Esophagus muscularis mucosa (tissue), 4 donors: ENCODE results near the gene SDK2. TPM values are rescaled to one million over a fixed set of nuclear protein-coding genes. Genes with fewer than 3 reads are reported as not detected.

Experiments used
- DNase-seq: peaks from one replicate; pipeline ENCODE4 v3.0.0-alpha.2; 2017; ENCODE audit errors: extremely low spot score
- H3K27ac ChIP-seq, 4 donors: fragments of 200-600 bp; sonication (generic); replicated peaks in 1 of 4; 1 replicate in 3 of 4; 2 replicates in 1 of 4; pipeline ENCODE4 v1.5.1; 2016 to 2019; ENCODE audit warnings: mild to moderate bottlenecking in 1 of 4
- H3K27me3 ChIP-seq, 4 donors: fragments of 200-600 bp; sonication (generic); one replicate each; pipeline versions ENCODE4 v1.5.1 to v1.6.0; 2016 to 2019
- H3K36me3 ChIP-seq, 4 donors: fragments of 200-600 bp; sonication (generic); one replicate each; pipeline ENCODE4 v1.5.1; 2016 to 2019
- H3K4me1 ChIP-seq, 4 donors: fragments of 200-600 bp; sonication (generic); one replicate each; pipeline ENCODE4 v1.5.1; 2016 to 2019
- H3K4me3 ChIP-seq, 4 donors: fragments of 200-600 bp; sonication (generic); 1 replicate in 2 of 4; 2 replicates in 2 of 4; pipeline ENCODE4 v1.5.1; 2016 to 2019; ENCODE audit warnings: mild to moderate bottlenecking in 4 of 4, moderate library complexity in 1 of 4
- H3K9me3 ChIP-seq, 4 donors: fragments of 200-600 bp; sonication (generic); 1 replicate in 3 of 4; 2 replicates in 1 of 4; pipeline ENCODE4 v1.5.1; 2016 to 2019
- CTCF ChIP-seq, 3 experiments: fragments of 200-600 bp in 2 of 3; fragments of 450-650 bp in 1 of 3; sonication (generic) in 2 of 3; IDR thresholded peaks; one replicate each; pipeline ENCODE4 v1.5.1; 2017 to 2019; ENCODE audit warnings: antibody characterized with exemption in 3 of 3, mild to moderate bottlenecking in 2 of 3, moderate library complexity in 1 of 3
- EP300 ChIP-seq: sonication (generic); formaldehyde crosslinking; IDR thresholded peaks from one replicate; pipeline ENCODE4 v1.6.1; 2017; ENCODE audit warnings: antibody characterized with exemption
- POLR2A ChIP-seq: fragments of 450-650 bp; IDR thresholded peaks from one replicate; pipeline ENCODE4 v1.6.1; 2017; ENCODE audit warnings: antibody characterized with exemption, moderate library complexity, mild to moderate bottlenecking, low read depth
- POLR2AphosphoS5 ChIP-seq, 2 donors: sonication (generic); formaldehyde crosslinking; IDR thresholded peaks; one replicate each; pipeline ENCODE4 v1.6.1; 2017; ENCODE audit warnings: antibody characterized with exemption in 2 of 2
- WGBS: methylation state at CpG from one replicate; pipeline ENCODE4 v1.1.5; 2018; 5-methylcytosine and 5-hydroxymethylcytosine counted together
- intact Hi-C: fragments of 100-400 bp; cut with DNase I; formaldehyde crosslinking; loops from one replicate; pipeline ENCODE4 v1.15.1; 2023
- total RNA-seq, 4 donors: library from RNA; depleted of rRNA; stranded (reverse); fragments of >200 nt; gene quantifications; one replicate each; pipeline versions ENCODE4 v1.1.0 to v1.2.1, GENCODE V29; 2016

Gene SDK2
- total RNA-seq, 4 donors from 2014 or later, result 0.42 to 2.0 (median 1.2) TPM

- Histone ChIP-seq H3K9me3 (no peaks in the 10 kb centered on the region), H3K36me3 (no peaks in the 10 kb centered on the region), H3K27me3 (peaks cover 0 to 10% (median 0%) of the 10 kb centered on the region in 4 donors), H3K27ac (no peak overlapping the region), H3K4me3 (no peak overlapping the region), H3K4me1 (no peaks in the 10 kb centered on the region)
- TF ChIP-seq POLR2AphosphoS5 (IDR thresholded peaks at IDR 0.05) (no peak), EP300 (no peak), POLR2A (no peak), CTCF (IDR thresholded peaks at IDR 0.05) (no peak)
- intact Hi-C loops, result no loop called here
- WGBS, result 90% methylated on average over 11 of the region's 11 CpGs
- DNase-seq, result no peak
Observed at GRCh38 chr17:73589363-73589980, 54.8 kb downstream of the SDK2 start.

- Histone ChIP-seq H3K4me3 (no peak overlapping the region), H3K27ac (no peak overlapping the region), H3K36me3 (no peaks in the 10 kb centered on the region), H3K9me3 (no peaks in the 10 kb centered on the region), H3K4me1 (no peaks in the 10 kb centered on the region), H3K27me3 (peaks cover 0 to 15% (median 0%) of the 10 kb centered on the region in 4 donors)
- DNase-seq, result no peak
- intact Hi-C loops, result no loop called here
- WGBS, result 74% methylated on average over 5 of the region's 7 CpGs
- no peak for TF ChIP-seq POLR2A
- no peak for TF ChIP-seq CTCF (IDR thresholded peaks at IDR 0.05)
- no peak for TF ChIP-seq POLR2AphosphoS5 (IDR thresholded peaks at IDR 0.05)
- no peak for TF ChIP-seq EP300
Observed at GRCh38 chr17:73588891-73589290, 55.4 kb downstream of the SDK2 start.

- TF ChIP-seq EP300, result no peak
- TF ChIP-seq POLR2AphosphoS5 (IDR thresholded peaks at IDR 0.05), result no peak
- TF ChIP-seq POLR2A, result no peak
- no peak for TF ChIP-seq CTCF (IDR thresholded peaks at IDR 0.05)
- DNase-seq, result no peak
- 91% methylated on average over 15 of the region's 15 CpGs for WGBS
- no peak overlapping the region for H3K4me3 ChIP-seq
- peaks cover 0 to 15% (median 0%) of the 10 kb centered on the region in 4 donors for H3K27me3 ChIP-seq
- H3K27ac ChIP-seq, result no peak overlapping the region
- H3K36me3 ChIP-seq, result no peaks in the 10 kb centered on the region
- no peaks in the 10 kb centered on the region for H3K4me1 ChIP-seq
- intact Hi-C loops, result no loop called here
- no peaks in the 10 kb centered on the region for H3K9me3 ChIP-seq
Observed at GRCh38 chr17:73588301-73588846, 55.9 kb downstream of the SDK2 start.

GRCh38 chr17:73586921-73587602 is 57.2 kb downstream of the SDK2 start:
- no peak for DNase-seq
- Histone ChIP-seq H3K4me1 (no peaks in the 10 kb centered on the region), H3K27ac (no peak overlapping the region), H3K36me3 (no peaks in the 10 kb centered on the region), H3K9me3 (no peaks in the 10 kb centered on the region), H3K4me3 (no peak overlapping the region), H3K27me3 (peaks cover 0 to 24% (median 0%) of the 10 kb centered on the region in 4 donors)
- no peak for TF ChIP-seq CTCF (IDR thresholded peaks at IDR 0.05)
- TF ChIP-seq POLR2AphosphoS5 (IDR thresholded peaks at IDR 0.05), result no peak
- 69% methylated on average over 10 of the region's 12 CpGs for WGBS
- intact Hi-C loops, result no loop called here
